ENCODE measurements around the gene LRRC45. TPM values are rescaled to one million over a fixed set of nuclear protein-coding genes. Genes with fewer than 3 reads are reported as not detected.
"Not testable (repeated sequence)": the region's sequence is repeated elsewhere in the genome, so short reads cannot be mapped to it uniquely, and the experiment has no call there.

The LRRC45 gene
- total RNA-seq, 3 donors from 2014 or later (not counting 1 experiment from before 2014, with no cell fraction given), result 15.9 to 21.6 (median 16.8) TPM

DNA sequence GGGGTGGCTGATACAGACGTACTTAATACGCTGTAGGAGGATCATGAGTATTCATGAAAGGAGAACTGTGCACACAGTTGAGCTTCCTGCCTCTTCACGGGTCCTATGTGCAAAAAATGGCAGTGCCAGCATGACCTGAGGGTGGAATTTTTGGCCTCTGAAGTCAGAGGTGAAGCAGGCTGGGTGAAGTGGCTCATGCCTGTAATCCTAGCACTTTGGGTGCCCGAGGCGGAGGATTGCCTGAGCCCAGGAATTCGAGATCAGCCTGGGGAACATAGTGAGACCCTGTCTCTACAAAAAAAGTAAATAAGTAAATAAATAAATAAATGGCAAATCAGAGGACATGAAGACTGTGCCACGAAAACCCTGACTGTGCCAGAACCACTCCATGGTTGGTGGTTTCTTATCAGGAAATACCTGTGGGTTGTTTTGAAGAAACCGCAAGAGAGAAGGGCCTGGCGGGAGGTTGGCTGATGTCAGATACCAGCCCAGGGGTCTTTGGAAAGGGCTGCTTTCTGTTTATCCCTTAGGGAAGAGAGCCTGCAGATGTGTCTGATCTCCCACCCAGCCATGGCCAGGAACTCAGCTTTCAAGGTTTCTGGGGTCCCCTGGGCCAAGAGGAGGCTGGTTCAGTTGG lies 42.3 kb upstream of the LRRC45 start:
- Histone ChIP-seq H3K27me3 (ENCODE audit: control insufficient read depth, insufficient read depth, low read length) (no peaks in the 10 kb centered on the region), H3K27ac (ENCODE audit: low read length) (no peak overlapping the region), H3K9me3 (ENCODE audit: control insufficient read depth, insufficient read depth, low read length) (no peaks in the 10 kb centered on the region), H3K4me3 (ENCODE audit: low read length) (no peak overlapping the region), H3K4me1 (ENCODE audit: control insufficient read depth, insufficient read depth, low read length) (peaks cover 29% of the 10 kb centered on the region), H3K36me3 (ENCODE audit: control insufficient read depth, insufficient read depth, low read length) (peaks cover 18% of the 10 kb centered on the region)
- Mint-ChIP-seq H3K27me3 (ENCODE audit: low read depth in 2 of 2) (no peaks in the 10 kb centered on the region), H3K36me3 (no peaks in the 10 kb centered on the region), H3K4me3 (no peak overlapping the region), H3K27ac (no peak overlapping the region), H3K4me1 (peaks cover 5 to 38% of the 10 kb centered on the region in 2 donors), H3K9me3 (no peaks in the 10 kb centered on the region)
- intact Hi-C loops (cut with micrococcal nuclease), result no loop called here
- TF ChIP-seq, protein P1, sequence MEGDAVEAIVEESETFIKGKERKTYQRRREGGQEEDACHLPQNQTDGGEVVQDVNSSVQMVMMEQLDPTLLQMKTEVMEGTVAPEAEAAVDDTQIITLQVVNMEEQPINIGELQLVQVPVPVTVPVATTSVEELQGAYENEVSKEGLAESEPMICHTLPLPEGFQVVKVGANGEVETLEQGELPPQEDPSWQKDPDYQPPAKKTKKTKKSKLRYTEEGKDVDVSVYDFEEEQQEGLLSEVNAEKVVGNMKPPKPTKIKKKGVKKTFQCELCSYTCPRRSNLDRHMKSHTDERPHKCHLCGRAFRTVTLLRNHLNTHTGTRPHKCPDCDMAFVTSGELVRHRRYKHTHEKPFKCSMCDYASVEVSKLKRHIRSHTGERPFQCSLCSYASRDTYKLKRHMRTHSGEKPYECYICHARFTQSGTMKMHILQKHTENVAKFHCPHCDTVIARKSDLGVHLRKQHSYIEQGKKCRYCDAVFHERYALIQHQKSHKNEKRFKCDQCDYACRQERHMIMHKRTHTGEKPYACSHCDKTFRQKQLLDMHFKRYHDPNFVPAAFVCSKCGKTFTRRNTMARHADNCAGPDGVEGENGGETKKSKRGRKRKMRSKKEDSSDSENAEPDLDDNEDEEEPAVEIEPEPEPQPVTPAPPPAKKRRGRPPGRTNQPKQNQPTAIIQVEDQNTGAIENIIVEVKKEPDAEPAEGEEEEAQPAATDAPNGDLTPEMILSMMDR (IDR thresholded peaks at IDR 0.05), result no peak
- DNase-seq (peak in 1 of 2 donors; percentile 43), ATAC-seq (no peak)
- 45% methylated on average over 9 of the region's 9 CpGs for WGBS (ENCODE audit: insufficient coverage)

DNA sequence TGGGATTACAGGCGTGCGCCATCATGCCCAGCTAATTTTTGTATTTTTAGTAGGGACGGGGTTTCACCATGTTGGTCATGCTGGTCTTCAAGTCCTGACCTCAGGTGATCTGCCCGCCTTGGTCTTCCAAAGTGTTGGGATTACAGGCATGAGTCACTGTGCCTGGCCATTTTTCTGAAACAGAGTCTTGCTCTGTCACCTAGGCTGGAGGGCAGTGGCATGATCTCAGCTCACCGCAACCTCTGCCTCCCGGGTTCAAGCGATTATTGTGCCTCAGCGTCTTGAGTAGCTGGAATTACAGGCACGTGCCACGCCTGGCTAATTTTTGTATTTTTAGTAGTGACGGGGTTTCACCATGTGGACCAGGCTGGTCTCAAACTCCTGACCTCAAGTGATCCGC lies 41.6 kb upstream of the LRRC45 start:
- H3K4me3 Mint-ChIP-seq; H3K27me3 ChIP-seq (ENCODE audit: control insufficient read depth, insufficient read depth, low read length); H3K36me3 Mint-ChIP-seq; intact Hi-C loops (cut with micrococcal nuclease); H3K4me3 ChIP-seq (ENCODE audit: low read length); H3K27ac ChIP-seq (ENCODE audit: low read length); ATAC-seq; H3K9me3 Mint-ChIP-seq; H3K9me3 ChIP-seq (ENCODE audit: control insufficient read depth, insufficient read depth, low read length); DNase-seq; H3K27ac Mint-ChIP-seq; H3K27me3 Mint-ChIP-seq (ENCODE audit: low read depth in 2 of 2): not testable (repeated sequence)
- peaks cover 5 to 36% of the 10 kb centered on the region in 2 donors for H3K4me1 Mint-ChIP-seq
- H3K36me3 ChIP-seq (ENCODE audit: control insufficient read depth, insufficient read depth, low read length), result peaks cover 24% of the 10 kb centered on the region
- 96% methylated on average over 12 of the region's 12 CpGs for WGBS (ENCODE audit: insufficient coverage)
- H3K4me1 ChIP-seq (ENCODE audit: control insufficient read depth, insufficient read depth, low read length), result peaks cover 25% of the 10 kb centered on the region

DNA sequence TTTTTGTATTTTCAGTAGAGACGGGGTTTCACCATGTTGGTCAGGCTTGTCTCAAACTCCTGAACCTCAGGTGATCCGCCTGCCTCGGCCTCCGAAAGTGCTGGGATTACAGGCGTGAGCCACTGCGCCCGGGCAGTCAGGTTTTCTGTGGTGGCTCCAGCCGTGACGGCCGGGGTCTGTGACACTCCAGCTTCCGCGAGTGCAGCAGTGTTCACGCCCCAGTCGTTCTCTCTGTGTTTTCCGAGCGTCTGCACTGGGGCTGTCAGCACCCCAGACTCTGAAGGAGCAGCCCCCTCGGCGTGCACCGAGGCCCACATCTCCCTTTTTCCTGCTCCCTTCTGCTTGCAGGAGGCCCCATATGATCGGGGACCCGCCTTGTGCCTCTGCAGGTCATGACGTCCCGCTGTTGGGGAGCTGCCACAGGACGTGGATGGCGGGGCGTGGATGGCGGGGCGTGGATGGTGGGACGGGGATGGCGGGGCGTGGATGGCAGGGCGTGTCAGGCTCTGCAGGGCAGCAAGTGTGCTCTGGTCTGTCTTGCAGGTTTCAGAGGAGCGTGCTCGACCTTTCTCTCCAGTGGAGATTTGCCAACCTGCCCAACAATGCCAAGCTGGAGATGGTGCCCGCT lies 40.0 kb upstream of the LRRC45 start:
- H3K9me3 Mint-ChIP-seq, result no peaks in the 10 kb centered on the region
- no peak overlapping the region for H3K27ac Mint-ChIP-seq
- DNase-seq (no peak), ATAC-seq (no peak)
- H3K4me1 Mint-ChIP-seq, result peaks cover 5 to 37% of the 10 kb centered on the region in 2 donors
- intact Hi-C loops (cut with micrococcal nuclease), result no loop called here
- WGBS (ENCODE audit: insufficient coverage), result 97% methylated on average over 35 of the region's 35 CpGs
- H3K36me3 Mint-ChIP-seq, result no peaks in the 10 kb centered on the region
- peaks cover 25% of the 10 kb centered on the region for H3K36me3 ChIP-seq (ENCODE audit: control insufficient read depth, insufficient read depth, low read length)
- H3K27me3 Mint-ChIP-seq (ENCODE audit: low read depth in 2 of 2), result no peaks in the 10 kb centered on the region
- TF ChIP-seq, protein P1 (IDR thresholded peaks at IDR 0.05), result no peak
- no peak overlapping the region for H3K4me3 ChIP-seq (ENCODE audit: low read length)
- H3K9me3 ChIP-seq (ENCODE audit: control insufficient read depth, insufficient read depth, low read length), result no peaks in the 10 kb centered on the region
- peaks cover 17% of the 10 kb centered on the region for H3K4me1 ChIP-seq (ENCODE audit: control insufficient read depth, insufficient read depth, low read length)
- H3K4me3 Mint-ChIP-seq, result no peak overlapping the region
- no peak overlapping the region for H3K27ac ChIP-seq (ENCODE audit: low read length)
- no peaks in the 10 kb centered on the region for H3K27me3 ChIP-seq (ENCODE audit: control insufficient read depth, insufficient read depth, low read length)

DNA sequence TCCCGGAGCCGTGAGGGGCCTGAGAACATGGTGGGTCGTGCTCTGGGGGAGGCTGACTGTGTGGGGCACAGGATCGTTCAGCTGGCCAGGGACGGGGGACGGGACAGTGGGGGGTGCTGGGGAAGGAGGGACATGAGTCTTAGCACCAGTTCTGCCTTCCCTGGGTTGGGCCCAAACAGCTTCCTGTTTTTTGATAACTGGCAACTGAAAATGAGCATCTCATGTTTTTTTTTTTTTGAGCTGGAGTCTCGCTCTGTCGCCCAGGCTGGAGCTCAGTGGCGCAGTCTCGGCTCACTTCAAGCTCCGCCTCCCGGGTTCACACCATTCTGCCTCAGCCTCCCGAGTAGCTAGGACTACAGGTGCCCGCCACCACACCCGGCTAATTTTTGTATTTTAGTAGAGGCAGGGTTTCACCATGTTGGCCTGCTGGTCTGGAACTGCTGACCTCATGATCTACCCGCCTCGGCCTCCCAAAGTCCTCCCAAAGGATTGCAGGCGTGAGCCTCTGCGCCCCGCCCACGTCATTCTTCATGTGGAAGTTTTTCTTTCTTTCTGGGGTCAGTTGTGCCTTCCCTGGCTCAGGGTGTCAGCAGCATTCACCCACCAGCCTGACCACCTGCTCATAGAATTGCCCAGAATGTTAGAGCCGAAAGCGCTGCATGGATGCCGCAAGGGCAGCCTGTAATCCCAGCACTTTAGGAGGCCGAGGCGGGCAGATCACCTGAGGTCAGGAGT lies 39.3 kb upstream of the LRRC45 start:
- ATAC-seq (no peak), DNase-seq (no peak)
- peaks cover 5 to 31% of the 10 kb centered on the region in 2 donors for H3K4me1 Mint-ChIP-seq
- Histone ChIP-seq H3K4me3 (ENCODE audit: low read length) (no peak overlapping the region), H3K36me3 (ENCODE audit: control insufficient read depth, insufficient read depth, low read length) (peaks cover 25% of the 10 kb centered on the region), H3K9me3 (ENCODE audit: control insufficient read depth, insufficient read depth, low read length) (no peaks in the 10 kb centered on the region), H3K4me1 (ENCODE audit: control insufficient read depth, insufficient read depth, low read length) (peaks cover 11% of the 10 kb centered on the region), H3K27me3 (ENCODE audit: control insufficient read depth, insufficient read depth, low read length) (no peaks in the 10 kb centered on the region), H3K27ac (ENCODE audit: low read length) (no peak overlapping the region)
- 96% methylated on average over 26 of the region's 26 CpGs for WGBS (ENCODE audit: insufficient coverage)
- no peak overlapping the region for H3K27ac Mint-ChIP-seq
- H3K27me3 Mint-ChIP-seq (ENCODE audit: low read depth in 2 of 2), result no peaks in the 10 kb centered on the region
- H3K36me3 Mint-ChIP-seq, result no peaks in the 10 kb centered on the region
- TF ChIP-seq, protein P1 (IDR thresholded peaks at IDR 0.05), result no peak
- intact Hi-C loops (cut with micrococcal nuclease), result no loop called here
- H3K9me3 Mint-ChIP-seq, result no peaks in the 10 kb centered on the region
- no peak overlapping the region for H3K4me3 Mint-ChIP-seq

Measured in natural killer cell (primary cell).